GM23338 (cell line): Measurements from ENCODE around the gene MND1. TPM values are rescaled to one million over a fixed set of nuclear protein-coding genes. Genes with fewer than 3 reads are reported as not detected.

ENCODE experiments used
- ATAC-seq: fragments of 200-7000 bp; cut with Tn5 transposase; 3 replicates; pipeline ENCODE4 v1.9.1; 2020
- DNase-seq: peaks from one replicate; pipeline ENCODE4 v3.0.0-alpha.2; 2015; ENCODE audit warnings: low spot score
- H2AFZ ChIP-seq: fragments of 200-600 bp; sonication (generic); 2 replicates; pipeline ENCODE4 v1.8.0; 2016; ENCODE audit warnings: antibody characterized with exemption, mild to moderate bottlenecking, moderate library complexity
- H3F3A ChIP-seq: fragments of 200-600 bp; sonication (generic); replicated peaks from 2 replicates; pipeline ENCODE4 v1.8.0; 2017; ENCODE audit warnings: antibody characterized with exemption, mixed run types, low read depth
- H3K27ac ChIP-seq: fragments of 200-600 bp; sonication (generic); 2 replicates; pipeline ENCODE4 v1.6.1; 2016; ENCODE audit warnings: low read depth
- H3K27me3 ChIP-seq: fragments of 200-600 bp; sonication (generic); 2 replicates; pipeline ENCODE4 v1.8.0; 2016; ENCODE audit warnings: mild to moderate bottlenecking, mixed run types, moderate library complexity; ENCODE audit not compliant: insufficient read depth
- H3K36me3 ChIP-seq: fragments of 200-600 bp; sonication (generic); 2 replicates; pipeline ENCODE4 v1.8.0; 2016; ENCODE audit warnings: mild to moderate bottlenecking; ENCODE audit not compliant: insufficient read depth
- H3K4me1 ChIP-seq: fragments of 200-600 bp; sonication (generic); 2 replicates; pipeline ENCODE4 v1.8.0; 2016; ENCODE audit warnings: mild to moderate bottlenecking, moderate library complexity; ENCODE audit not compliant: insufficient read depth
- H3K4me2 ChIP-seq: fragments of 200-600 bp; sonication (generic); 2 replicates; pipeline ENCODE4 v1.7.1; 2017; ENCODE audit warnings: mixed run types
- H3K4me3 ChIP-seq: fragments of 200-600 bp; sonication (generic); 2 replicates; pipeline ENCODE4 v1.6.1; 2016; ENCODE audit warnings: mixed run types
- H3K79me2 ChIP-seq: fragments of 200-600 bp; sonication (generic); replicated peaks from 2 replicates; pipeline ENCODE4 v1.8.0; 2017; ENCODE audit warnings: mild to moderate bottlenecking; ENCODE audit not compliant: insufficient read depth
- H3K9me2 ChIP-seq: fragments of 200-600 bp; sonication (generic); 2 replicates; pipeline ENCODE4 v1.8.0; 2017; ENCODE audit not compliant: insufficient read depth
- H4K20me1 ChIP-seq: fragments of 200-600 bp; sonication (generic); replicated peaks from 2 replicates; pipeline ENCODE4 v1.8.0; 2017; ENCODE audit warnings: mild to moderate bottlenecking; ENCODE audit not compliant: insufficient read depth
- H3K27ac Mint-ChIP-seq: 2 replicates; pipeline ENCODE4 v1.8.0; 2020; ENCODE audit warnings: inconsistent platforms, mild to moderate bottlenecking, moderate library complexity, mixed read lengths
- H3K27me3 Mint-ChIP-seq: 3 replicates; pipeline ENCODE4 v1.8.0; 2022; ENCODE audit warnings: low read depth, mild to moderate bottlenecking, moderate library complexity, mixed read lengths, inconsistent platforms; ENCODE audit not compliant: insufficient read depth, poor library complexity
- H3K36me3 Mint-ChIP-seq: 3 replicates; pipeline ENCODE4 v1.8.0; 2021; ENCODE audit warnings: low read depth, mild to moderate bottlenecking, inconsistent platforms, moderate library complexity, mixed read lengths
- H3K4me1 Mint-ChIP-seq: 3 replicates; pipeline ENCODE4 v1.8.0; 2020; ENCODE audit warnings: mild to moderate bottlenecking, inconsistent platforms, mixed read lengths
- H3K4me3 Mint-ChIP-seq: 3 replicates; pipeline ENCODE4 v1.8.0; 2021; ENCODE audit warnings: moderate library complexity, mild to moderate bottlenecking, inconsistent platforms, mixed read lengths
- H3K9me3 Mint-ChIP-seq: 3 replicates; pipeline ENCODE4 v1.8.0; 2020; ENCODE audit warnings: moderate library complexity, mild to moderate bottlenecking, inconsistent platforms, mixed read lengths
- CREB1 ChIP-seq: fragments of 250-450 bp; sonication (Bioruptor Pico); IDR thresholded peaks from 2 replicates; pipeline ENCODE4 v1.5.0; 2020; ENCODE audit warnings: low read depth, mild to moderate bottlenecking, moderate library complexity
- ETS1 ChIP-seq: IDR thresholded peaks from 2 replicates; pipeline ENCODE4 v1.6.1; 2016; ENCODE audit warnings: antibody characterized with exemption
- EZH2phosphoT487 ChIP-seq: fragments of 200-600 bp; sonication (generic); IDR thresholded peaks from one replicate; pipeline ENCODE4 v1.8.1; 2018; ENCODE audit warnings: antibody characterized with exemption; ENCODE audit not compliant: unreplicated experiment
- ZNF114 ChIP-seq: fragments of 250-450 bp; sonication (Bioruptor Pico); IDR thresholded peaks from 2 replicates; pipeline ENCODE4 v1.5.0; 2020; ENCODE audit warnings: mild to moderate bottlenecking, moderate library complexity
- ZNF331 ChIP-seq: fragments of 250-450 bp; sonication (Bioruptor Pico); IDR thresholded peaks from 2 replicates; pipeline ENCODE4 v1.5.0; 2020; ENCODE audit warnings: low read depth, mild to moderate bottlenecking, moderate library complexity
- ZNF462 ChIP-seq: fragments of 250-450 bp; sonication (Bioruptor Pico); IDR thresholded peaks from 2 replicates; pipeline ENCODE4 v1.5.0; 2020; ENCODE audit warnings: mild to moderate bottlenecking, moderate library complexity
- polyA plus RNA-seq: library from polyadenylated mRNA; unstranded; fragments of >200 nt; fragmentation: Nextera tagmentation; extraction: Ambion mirVana; gene quantifications from 2 replicates; pipeline ENCODE4 v1.2.1, GENCODE V29; 2016
- total RNA-seq: library from RNA; depleted of rRNA; stranded (reverse); fragments of >200 nt; shearing (Covaris generic); gene quantifications from 2 replicates; pipeline ENCODE4 v1.2.3, GENCODE V29; 2014
- TF ChIP-seq, protein P1 (sequence below): IDR thresholded peaks from one replicate; pipeline ENCODE4 v1.6.1; 2018; ENCODE audit warnings: antibody characterized with exemption; ENCODE audit not compliant: unreplicated experiment

Gene MND1
- total and polyA plus RNA-seq, 2 experiments from 2014 or later: 22.5 to 63.5 TPM

GRCh38 chr4:153372967-153373562 is 28.6 kb downstream of the MND1 start:
- no peak for TF ChIP-seq ZNF462
- TF ChIP-seq, protein P1, sequence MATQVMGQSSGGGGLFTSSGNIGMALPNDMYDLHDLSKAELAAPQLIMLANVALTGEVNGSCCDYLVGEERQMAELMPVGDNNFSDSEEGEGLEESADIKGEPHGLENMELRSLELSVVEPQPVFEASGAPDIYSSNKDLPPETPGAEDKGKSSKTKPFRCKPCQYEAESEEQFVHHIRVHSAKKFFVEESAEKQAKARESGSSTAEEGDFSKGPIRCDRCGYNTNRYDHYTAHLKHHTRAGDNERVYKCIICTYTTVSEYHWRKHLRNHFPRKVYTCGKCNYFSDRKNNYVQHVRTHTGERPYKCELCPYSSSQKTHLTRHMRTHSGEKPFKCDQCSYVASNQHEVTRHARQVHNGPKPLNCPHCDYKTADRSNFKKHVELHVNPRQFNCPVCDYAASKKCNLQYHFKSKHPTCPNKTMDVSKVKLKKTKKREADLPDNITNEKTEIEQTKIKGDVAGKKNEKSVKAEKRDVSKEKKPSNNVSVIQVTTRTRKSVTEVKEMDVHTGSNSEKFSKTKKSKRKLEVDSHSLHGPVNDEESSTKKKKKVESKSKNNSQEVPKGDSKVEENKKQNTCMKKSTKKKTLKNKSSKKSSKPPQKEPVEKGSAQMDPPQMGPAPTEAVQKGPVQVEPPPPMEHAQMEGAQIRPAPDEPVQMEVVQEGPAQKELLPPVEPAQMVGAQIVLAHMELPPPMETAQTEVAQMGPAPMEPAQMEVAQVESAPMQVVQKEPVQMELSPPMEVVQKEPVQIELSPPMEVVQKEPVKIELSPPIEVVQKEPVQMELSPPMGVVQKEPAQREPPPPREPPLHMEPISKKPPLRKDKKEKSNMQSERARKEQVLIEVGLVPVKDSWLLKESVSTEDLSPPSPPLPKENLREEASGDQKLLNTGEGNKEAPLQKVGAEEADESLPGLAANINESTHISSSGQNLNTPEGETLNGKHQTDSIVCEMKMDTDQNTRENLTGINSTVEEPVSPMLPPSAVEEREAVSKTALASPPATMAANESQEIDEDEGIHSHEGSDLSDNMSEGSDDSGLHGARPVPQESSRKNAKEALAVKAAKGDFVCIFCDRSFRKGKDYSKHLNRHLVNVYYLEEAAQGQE: no peak
- no peak for TF ChIP-seq ZNF331
- TF ChIP-seq ETS1: no peak
- TF ChIP-seq EZH2phosphoT487: no peak
- TF ChIP-seq CREB1: no peak
- no peak for TF ChIP-seq ZNF114 (CRISPR knock-in tag)
- H3K79me2 ChIP-seq: no peaks in the 10 kb centered on the region
- DNase-seq: no peak

More at GRCh38 chr4:153372967-153373562, 28.6 kb downstream of the MND1 start:
- Mint-ChIP-seq H3K4me3 (no peak overlapping the region), H3K27ac (no peak overlapping the region), H3K36me3 (peaks cover 41% of the 10 kb centered on the region), H3K4me1 (no peaks in the 10 kb centered on the region), H3K27me3 (no peaks in the 10 kb centered on the region), H3K9me3 (peaks cover 6% of the 10 kb centered on the region; the same call in 1 of the 3 replicates)
- peaks cover 2% of the 10 kb centered on the region for H3K36me3 ChIP-seq
- H3K4me2 ChIP-seq: no peak overlapping the region
- no peak overlapping the region for H2AFZ ChIP-seq
- no peaks in the 10 kb centered on the region for H3K27me3 ChIP-seq
- no peaks in the 10 kb centered on the region for H3K4me1 ChIP-seq
- no peak for ATAC-seq
- no peaks in the 10 kb centered on the region for H3F3A ChIP-seq
- H3K4me3 ChIP-seq: no peak overlapping the region
- no peaks in the 10 kb centered on the region; the same call in 1 of the 2 replicates for H4K20me1 ChIP-seq
- H3K9me2 ChIP-seq: no peaks in the 10 kb centered on the region
- no peak overlapping the region for H3K27ac ChIP-seq
